Activated CD8-positive, alpha-beta T cell treated with anti-CD3 and anti-CD28 coated beads, Interleukin-2, amount 10 ng/mL, durations not matched to agents 7 days and 5 days (primary cell): ENCODE data around the gene PRRT1. TPM values are rescaled to one million over a fixed set of nuclear protein-coding genes. Genes with fewer than 3 reads are reported as not detected.
"Not testable (repeated sequence)": the region's sequence is repeated elsewhere in the genome, so short reads cannot be mapped to it uniquely, and the experiment has no call there.

ENCODE experiments used
- ATAC-seq: fragments of 150-1000 bp; cut with Tn5 transposase; one replicate; pipeline ENCODE4 v1.10.0; 2021; ENCODE audit warnings: moderate library complexity
- CTCF ChIA-PET: fragments of 350-600 bp; sonication (Branson Sonifier 250); formaldehyde crosslinking; loops from one replicate; lab custom pipeline; 2021; ENCODE audit warnings: antibody characterized with exemption; lab: Charles Lee
- POLR2A ChIA-PET: fragments of 350-600 bp; sonication (Branson Sonifier 250); formaldehyde crosslinking; loops from one replicate; lab custom pipeline; 2021; ENCODE audit warnings: antibody characterized with exemption; lab: Charles Lee
- DNase-seq: peaks from one replicate; pipeline ENCODE4 v3.0.0-alpha.2; 2020
- H3K27ac Mint-ChIP-seq: one replicate; pipeline ENCODE4 v1.8.0; 2021; ENCODE audit warnings: mild to moderate bottlenecking, mixed read lengths
- H3K27me3 Mint-ChIP-seq: one replicate; pipeline ENCODE4 v1.8.0; 2021; ENCODE audit warnings: low read depth, mixed read lengths
- H3K36me3 Mint-ChIP-seq: one replicate; pipeline ENCODE4 v1.8.0; 2021; ENCODE audit warnings: low read depth, mixed read lengths
- H3K4me1 Mint-ChIP-seq: one replicate; pipeline ENCODE4 v1.8.0; 2021; ENCODE audit warnings: low read depth, mixed read lengths
- H3K4me3 Mint-ChIP-seq: one replicate; pipeline ENCODE4 v1.8.0; 2021; ENCODE audit warnings: mild to moderate bottlenecking, mixed read lengths
- H3K9me3 Mint-ChIP-seq: one replicate; pipeline ENCODE4 v1.8.0; 2022; ENCODE audit warnings: mixed read lengths; ENCODE audit not compliant: insufficient read depth
- total RNA-seq, 2 experiments: library from RNA; stranded (reverse); gene quantifications; one replicate each; pipeline ENCODE4 v1.2.3, GENCODE V29; 2021

PRRT1 gene
- total RNA-seq, 2 experiments from 2014 or later, result 0.37 to 0.45 TPM

- Mint-ChIP-seq H3K36me3 (peaks cover 73% of the 10 kb centered on the region), H3K27me3 (no peaks in the 10 kb centered on the region), H3K4me1 (peaks cover 38% of the 10 kb centered on the region), H3K27ac (peak overlapping the region; percentile 80), H3K4me3 (peak overlapping the region; percentile 99), H3K9me3 (no peaks in the 10 kb centered on the region)
- ChIA-PET POLR2A (interaction anchor here (6.5 kb wide), 1 partner anchor 8 kb away, joined by 45 read pairs; the partner anchor contains the start of gene RNF5), CTCF (no interaction called here)
- DNase-seq, result no peak
- no peak for ATAC-seq
These were observed 35.4 kb upstream of the PRRT1 start for GRCh38 chr6:32187009-32187709.

GRCh38 chr6:32186151-32186840 is 34.6 kb upstream of the PRRT1 start:
- Mint-ChIP-seq H3K4me3 (peak overlapping the region; percentile 3), H3K27ac (peak overlapping the region; percentile 83), H3K36me3 (peaks cover 69% of the 10 kb centered on the region), H3K4me1 (peaks cover 41% of the 10 kb centered on the region)
- ATAC-seq, POLR2A ChIA-PET, H3K9me3 Mint-ChIP-seq, H3K27me3 Mint-ChIP-seq, DNase-seq, CTCF ChIA-PET: not testable (repeated sequence)

GRCh38 chr6:32185681-32186131 is 34.0 kb upstream of the PRRT1 start:
- Mint-ChIP-seq H3K27ac (peak overlapping the region; percentile 83), H3K36me3 (peaks cover 67% of the 10 kb centered on the region), H3K4me1 (peaks cover 43% of the 10 kb centered on the region)
- H3K27me3 Mint-ChIP-seq, ATAC-seq, DNase-seq, H3K4me3 Mint-ChIP-seq, H3K9me3 Mint-ChIP-seq, CTCF ChIA-PET, POLR2A ChIA-PET: not testable (repeated sequence)

GRCh38 chr6:32184084-32184640 is 32.4 kb upstream of the PRRT1 start, which contains the start of gene AGER:
TSS of gene AGER (minus strand) at chr6:32184253. CDS start at chr6:32184222, 31 bp downstream.
- no peak for DNase-seq
- peak within 1 kb of the TSS; percentile 9 for H3K27ac Mint-ChIP-seq
- ChIA-PET CTCF (no interaction called here), POLR2A (interaction anchor here (2.5 kb wide), 1 partner anchor 8 kb away, joined by 6 read pairs; the partner anchor contains the start of gene GPSM3)
- H3K9me3 Mint-ChIP-seq, result no peaks in the 10 kb centered on the region
- no peak for ATAC-seq
- peaks cover 69% of the 10 kb centered on the region for H3K36me3 Mint-ChIP-seq
- H3K4me1 Mint-ChIP-seq, result peaks cover 55% of the 10 kb centered on the region
- no peak within 1 kb of the TSS for H3K4me3 Mint-ChIP-seq
- H3K27me3 Mint-ChIP-seq, result no peaks in the 10 kb centered on the region

- H3K4me1 Mint-ChIP-seq, result peaks cover 55% of the 10 kb centered on the region
- ChIA-PET POLR2A (interaction anchor here (2.5 kb wide), 1 partner anchor 9 kb away, joined by 6 read pairs; the partner anchor contains the start of gene GPSM3), CTCF (no interaction called here)
- ATAC-seq, result no peak
- no peak for DNase-seq
- no peaks in the 10 kb centered on the region for H3K27me3 Mint-ChIP-seq
- no peak overlapping the region for H3K4me3 Mint-ChIP-seq
- H3K9me3 Mint-ChIP-seq, result no peaks in the 10 kb centered on the region
- H3K36me3 Mint-ChIP-seq, result peaks cover 68% of the 10 kb centered on the region
- H3K27ac Mint-ChIP-seq, result no peak overlapping the region
These were observed 31.8 kb upstream of the PRRT1 start for GRCh38 chr6:32183483-32184083.

- no peak overlapping the region for H3K27ac Mint-ChIP-seq
- ATAC-seq, result no peak
- H3K9me3 Mint-ChIP-seq, result no peaks in the 10 kb centered on the region
- DNase-seq, result no peak
- H3K27me3 Mint-ChIP-seq, result no peaks in the 10 kb centered on the region
- no peak overlapping the region for H3K4me3 Mint-ChIP-seq
- H3K4me1 Mint-ChIP-seq, result peaks cover 50% of the 10 kb centered on the region
- H3K36me3 Mint-ChIP-seq, result peaks cover 63% of the 10 kb centered on the region
- ChIA-PET CTCF (interaction anchor here (0.9 to 1.1 kb wide), 2 partner anchors 9 to 13 kb away, joined by 3 read pairs; partner anchors contain the start of gene GPSM3), POLR2A (interaction anchor here (1.1 to 2.5 kb wide), 2 partner anchors 8 to 9 kb away, joined by 4 to 6 read pairs; partner anchors contain the start of gene GPSM3)
These were observed 31.3 kb upstream of the PRRT1 start for GRCh38 chr6:32183030-32183429.

- ChIA-PET CTCF (interaction anchor here (0.9 to 1.1 kb wide), 2 partner anchors 9 to 13 kb away, joined by 3 read pairs; partner anchors contain the start of gene GPSM3), POLR2A (interaction anchor here (0.7 to 2.5 kb wide), 3 partner anchors 8 to 686 kb away, joined by 3 to 6 read pairs (median 4); partner anchors contain the start of gene GPSM3)
- ATAC-seq, result no peak
- Mint-ChIP-seq H3K36me3 (peaks cover 58% of the 10 kb centered on the region), H3K9me3 (no peaks in the 10 kb centered on the region), H3K27ac (peak overlapping the region; percentile 20), H3K4me1 (peaks cover 47% of the 10 kb centered on the region), H3K4me3 (no peak overlapping the region), H3K27me3 (no peaks in the 10 kb centered on the region)
- DNase-seq, result no peak
These were observed 30.8 kb upstream of the PRRT1 start for GRCh38 chr6:32182555-32182981.

GRCh38 chr6:32181915-32182529 is 30.3 kb upstream of the PRRT1 start:
- POLR2A ChIA-PET, result interaction anchor here (0.7 to 2.5 kb wide), 3 partner anchors 9 to 686 kb away, joined by 3 to 6 read pairs (median 4); partner anchors contain the start of gene GPSM3
- no peak overlapping the region for H3K4me3 Mint-ChIP-seq
- ATAC-seq (no peak), DNase-seq (no peak)
- CTCF ChIA-PET, result interaction anchor here (0.9 to 1.1 kb wide), 2 partner anchors 10 to 14 kb away, joined by 3 read pairs; partner anchors contain the start of gene GPSM3
- peaks cover 53% of the 10 kb centered on the region for H3K36me3 Mint-ChIP-seq
- no peaks in the 10 kb centered on the region for H3K27me3 Mint-ChIP-seq
- H3K27ac Mint-ChIP-seq, result peak overlapping the region; percentile 15
- no peaks in the 10 kb centered on the region for H3K9me3 Mint-ChIP-seq
- peaks cover 47% of the 10 kb centered on the region for H3K4me1 Mint-ChIP-seq

GRCh38 chr6:32181148-32181702 is 29.5 kb upstream of the PRRT1 start:
- H3K4me1 Mint-ChIP-seq, result peaks cover 47% of the 10 kb centered on the region
- DNase-seq (no peak), ATAC-seq (no peak)
- CTCF ChIA-PET, result no interaction called here
- POLR2A ChIA-PET, result no interaction called here
- H3K27ac Mint-ChIP-seq, result peak overlapping the region; percentile 60
- H3K27me3 Mint-ChIP-seq, result no peaks in the 10 kb centered on the region
- no peaks in the 10 kb centered on the region for H3K9me3 Mint-ChIP-seq
- no peak overlapping the region for H3K4me3 Mint-ChIP-seq
- peaks cover 45% of the 10 kb centered on the region for H3K36me3 Mint-ChIP-seq

- Mint-ChIP-seq H3K36me3 (peaks cover 37% of the 10 kb centered on the region), H3K4me1 (peaks cover 47% of the 10 kb centered on the region), H3K9me3 (no peaks in the 10 kb centered on the region), H3K4me3 (peak overlapping the region; percentile 42), H3K27me3 (no peaks in the 10 kb centered on the region), H3K27ac (no peak overlapping the region)
- DNase-seq, result no peak
- CTCF ChIA-PET, result interaction anchor here (0.8 to 2.0 kb wide), 7 partner anchors 9 to 62 kb away, joined by 3 to 15 read pairs (median 3); partner anchors contain the start of genes GPSM3 and PBX2
- POLR2A ChIA-PET, result interaction anchor here (2.5 kb wide), 1 partner anchor 10 kb away, joined by 45 read pairs; the partner anchor contains the start of genes GPSM3 and PBX2
- no peak for ATAC-seq
These were observed 28.1 kb upstream of the PRRT1 start for GRCh38 chr6:32179766-32180405.
